Right atrium auricular region (tissue), 2 donors: ENCODE measurements around the gene RBM33. TPM values are rescaled to one million over a fixed set of nuclear protein-coding genes. Genes with fewer than 3 reads are reported as not detected.

Source experiments
- DNase-seq: peaks from one replicate; pipeline ENCODE4 v3.0.0-alpha.2; 2019; ENCODE audit warnings: low spot score
- H3K27ac ChIP-seq, 2 donors: fragments of 200-600 bp; sonication (generic); 1 replicate in 1 of 2; 2 replicates in 1 of 2; pipeline ENCODE4 v1.5.1; 2016 to 2019
- H3K27me3 ChIP-seq, 2 donors: fragments of 200-600 bp; sonication (generic); one replicate each; pipeline versions ENCODE4 v1.5.1 to v1.6.0; 2017 to 2019
- H3K36me3 ChIP-seq: fragments of 200-600 bp; sonication (generic); one replicate; pipeline ENCODE4 v1.5.1; 2016
- H3K4me1 ChIP-seq, 2 donors: fragments of 200-600 bp; sonication (generic); one replicate each; pipeline versions ENCODE4 v1.5.1 to v1.6.0; 2017 to 2019
- H3K4me3 ChIP-seq, 2 donors: fragments of 200-600 bp; sonication (generic); 1 replicate in 1 of 2; 2 replicates in 1 of 2; pipeline ENCODE4 v1.5.1; 2017 to 2019; ENCODE audit warnings: mild to moderate bottlenecking in 1 of 2, moderate library complexity in 1 of 2
- H3K9me3 ChIP-seq, 2 donors: fragments of 200-600 bp; sonication (generic); one replicate each; pipeline ENCODE4 v1.5.1; 2019
- total RNA-seq, 2 donors: library from RNA; depleted of rRNA; stranded (reverse); fragments of >200 nt; gene quantifications; one replicate each; pipeline ENCODE4 v1.1.0, GENCODE V29; 2016
- TF ChIP-seq, protein P1 (sequence below), 2 donors: fragments of 200-600 bp; sonication (generic); IDR thresholded peaks; one replicate each; pipeline ENCODE4 v1.5.1; 2019; ENCODE audit warnings: antibody characterized with exemption in 2 of 2

Gene RBM33
- total RNA-seq, 2 donors from 2014 or later, result 15.4 to 21.0 TPM

DNA sequence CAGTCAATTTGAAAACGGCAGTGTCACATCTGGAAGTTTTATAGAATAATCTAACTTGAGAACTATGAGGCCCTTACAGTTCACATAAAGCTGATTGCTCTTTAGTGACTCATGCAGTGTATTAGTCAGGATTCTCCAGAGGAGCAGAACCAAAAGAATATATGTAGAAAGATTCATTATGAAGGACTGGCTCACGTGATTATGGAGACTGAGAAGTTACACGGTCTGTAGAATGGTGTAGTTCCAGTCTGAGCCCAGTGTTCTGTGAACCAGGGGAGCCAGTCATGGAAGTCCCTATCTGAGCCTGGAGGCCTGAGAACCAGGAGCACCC lies 21.5 kb downstream of the RBM33 start:
- peaks cover 0 to 31% of the 10 kb centered on the region in 2 donors for H3K4me1 ChIP-seq
- H3K36me3 ChIP-seq, result no peaks in the 10 kb centered on the region
- TF ChIP-seq, protein P1, sequence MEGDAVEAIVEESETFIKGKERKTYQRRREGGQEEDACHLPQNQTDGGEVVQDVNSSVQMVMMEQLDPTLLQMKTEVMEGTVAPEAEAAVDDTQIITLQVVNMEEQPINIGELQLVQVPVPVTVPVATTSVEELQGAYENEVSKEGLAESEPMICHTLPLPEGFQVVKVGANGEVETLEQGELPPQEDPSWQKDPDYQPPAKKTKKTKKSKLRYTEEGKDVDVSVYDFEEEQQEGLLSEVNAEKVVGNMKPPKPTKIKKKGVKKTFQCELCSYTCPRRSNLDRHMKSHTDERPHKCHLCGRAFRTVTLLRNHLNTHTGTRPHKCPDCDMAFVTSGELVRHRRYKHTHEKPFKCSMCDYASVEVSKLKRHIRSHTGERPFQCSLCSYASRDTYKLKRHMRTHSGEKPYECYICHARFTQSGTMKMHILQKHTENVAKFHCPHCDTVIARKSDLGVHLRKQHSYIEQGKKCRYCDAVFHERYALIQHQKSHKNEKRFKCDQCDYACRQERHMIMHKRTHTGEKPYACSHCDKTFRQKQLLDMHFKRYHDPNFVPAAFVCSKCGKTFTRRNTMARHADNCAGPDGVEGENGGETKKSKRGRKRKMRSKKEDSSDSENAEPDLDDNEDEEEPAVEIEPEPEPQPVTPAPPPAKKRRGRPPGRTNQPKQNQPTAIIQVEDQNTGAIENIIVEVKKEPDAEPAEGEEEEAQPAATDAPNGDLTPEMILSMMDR (IDR thresholded peaks at IDR 0.05), result no peak
- no peak overlapping the region for H3K4me3 ChIP-seq
- H3K27me3 ChIP-seq, result no peaks in the 10 kb centered on the region
- DNase-seq, result no peak
- no peaks in the 10 kb centered on the region for H3K9me3 ChIP-seq
- no peak overlapping the region for H3K27ac ChIP-seq

DNA sequence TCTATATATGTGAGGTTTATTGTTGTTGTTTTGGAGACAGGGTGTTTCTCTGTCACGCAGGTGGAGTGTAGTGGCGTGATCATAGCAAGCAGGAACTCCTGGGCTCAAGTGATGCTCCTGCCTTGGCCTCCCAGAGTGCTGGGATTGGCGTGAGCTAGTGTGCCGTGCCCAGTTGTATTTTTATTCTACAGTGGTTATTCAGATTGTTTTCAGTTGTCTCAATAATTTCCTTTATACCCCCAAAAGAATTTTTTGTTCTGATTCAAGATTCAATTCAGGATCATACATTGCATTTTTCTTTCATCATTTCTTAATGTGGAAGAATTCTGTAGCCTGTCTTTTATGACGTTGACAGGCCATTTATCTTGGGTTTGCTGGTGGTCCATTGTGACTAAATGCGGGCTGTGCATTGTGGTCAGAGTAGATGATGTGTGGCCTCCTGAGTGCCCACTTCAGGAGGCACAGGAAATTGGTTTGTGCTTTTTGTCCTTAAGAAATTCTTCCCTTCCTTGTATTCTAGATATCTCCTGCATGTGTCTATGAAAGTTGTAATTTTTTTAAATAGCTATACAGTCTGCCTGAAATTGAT lies 22.9 kb downstream of the RBM33 start:
- Histone ChIP-seq H3K36me3 (no peaks in the 10 kb centered on the region), H3K27me3 (no peaks in the 10 kb centered on the region), H3K9me3 (no peaks in the 10 kb centered on the region), H3K4me3 (no peak overlapping the region), H3K4me1 (peaks cover 0 to 30% of the 10 kb centered on the region in 2 donors), H3K27ac (no peak overlapping the region)
- TF ChIP-seq, protein P1 (IDR thresholded peaks at IDR 0.05), result no peak
- no peak for DNase-seq

DNA sequence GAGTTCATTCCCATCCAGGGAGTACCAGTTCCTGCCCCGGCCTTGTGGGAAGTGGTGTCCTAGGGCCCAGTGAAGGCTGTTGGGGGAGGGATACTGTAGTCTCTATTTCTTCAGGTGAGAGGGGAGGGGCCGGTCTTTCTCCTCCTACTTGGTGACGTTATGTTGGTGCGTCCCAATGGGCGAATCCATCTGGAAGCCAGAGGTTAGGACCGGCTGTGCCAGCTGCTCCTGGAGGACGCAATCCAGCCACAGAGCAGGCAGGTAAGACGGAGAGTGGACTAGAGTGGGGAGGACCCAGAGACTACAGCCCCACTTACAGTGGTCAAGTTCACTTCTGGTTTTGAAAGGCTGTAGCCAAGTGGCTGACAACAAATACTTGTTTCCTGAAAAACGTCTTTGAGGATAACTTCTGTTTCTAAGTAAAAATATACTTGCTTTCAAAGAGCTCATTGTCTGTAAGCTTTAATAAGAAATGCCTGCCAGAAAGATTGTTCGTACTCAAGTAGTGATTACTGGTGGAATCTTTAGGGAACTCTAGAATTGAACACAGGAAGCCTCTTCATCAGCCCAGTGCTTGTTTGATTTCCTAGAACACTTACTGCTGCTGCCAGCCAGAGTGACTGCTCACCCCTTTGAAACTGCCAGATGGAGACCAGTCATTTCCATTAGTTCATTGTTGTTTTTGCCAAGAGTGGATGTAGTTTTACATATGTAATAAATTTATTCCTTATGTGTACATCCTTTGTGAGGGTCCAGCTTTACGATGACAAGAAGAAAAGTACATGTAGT lies 25.4 kb downstream of the RBM33 start:
- no peak overlapping the region for H3K27ac ChIP-seq
- no peak overlapping the region for H3K4me3 ChIP-seq
- no peaks in the 10 kb centered on the region for H3K36me3 ChIP-seq
- no peaks in the 10 kb centered on the region for H3K9me3 ChIP-seq
- H3K4me1 ChIP-seq, result peaks cover 0 to 25% of the 10 kb centered on the region in 2 donors
- DNase-seq, result no peak
- no peaks in the 10 kb centered on the region for H3K27me3 ChIP-seq
- TF ChIP-seq, protein P1 (IDR thresholded peaks at IDR 0.05), result no peak

DNA sequence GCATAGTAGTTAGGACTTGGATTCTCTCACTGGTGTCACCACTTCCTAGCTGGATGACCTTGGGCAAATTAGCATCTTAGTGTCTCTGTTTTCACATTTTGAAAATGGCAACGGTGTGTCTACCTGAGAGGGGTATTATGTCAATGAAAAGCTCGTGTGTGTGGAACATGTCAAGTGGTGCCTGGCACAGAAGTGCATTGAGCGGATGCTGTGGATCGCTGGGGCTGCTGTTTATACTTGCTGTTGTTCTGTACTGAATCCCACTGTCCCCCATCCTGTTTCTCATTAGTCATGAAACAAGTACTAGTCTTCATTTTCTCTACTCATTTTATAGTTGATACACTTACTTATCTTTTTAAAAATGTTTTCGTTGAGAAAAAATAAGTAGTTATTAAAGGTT lies 26.1 kb downstream of the RBM33 start:
- Histone ChIP-seq H3K27ac (no peak overlapping the region), H3K4me1 (peaks cover 0 to 25% of the 10 kb centered on the region in 2 donors), H3K4me3 (no peak overlapping the region)

DNA sequence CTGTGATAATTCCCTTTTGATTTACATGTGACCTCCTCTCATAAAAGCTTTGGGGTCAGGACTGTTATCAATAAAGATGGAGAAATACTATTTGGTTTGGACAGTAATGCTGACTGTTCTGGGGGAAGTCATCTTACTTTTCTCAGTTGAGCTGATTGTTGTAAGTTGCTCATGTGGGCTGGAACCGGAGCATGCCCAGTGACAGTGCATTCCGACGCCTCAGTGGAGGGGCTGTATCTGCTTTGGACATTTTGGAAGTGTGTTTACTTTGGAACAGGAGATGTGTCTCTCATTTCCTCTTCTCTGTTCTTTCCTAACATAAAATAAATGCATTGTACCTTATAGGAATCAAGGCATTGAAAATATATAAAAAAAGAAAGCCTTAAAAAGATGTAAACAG lies 30.1 kb downstream of the RBM33 start:
- TF ChIP-seq, protein P1 (IDR thresholded peaks at IDR 0.05), result no peak
- peaks cover 9% of the 10 kb centered on the region for H3K36me3 ChIP-seq
- no peaks in the 10 kb centered on the region for H3K9me3 ChIP-seq
- H3K4me3 ChIP-seq, result no peak overlapping the region
- H3K27ac ChIP-seq, result no peak overlapping the region
- peaks cover 0 to 38% of the 10 kb centered on the region in 2 donors for H3K4me1 ChIP-seq
- DNase-seq, result no peak
- no peaks in the 10 kb centered on the region for H3K27me3 ChIP-seq

More for the DNA sequence above, 26.1 kb downstream of the RBM33 start:
- Histone ChIP-seq H3K27me3 (no peaks in the 10 kb centered on the region), H3K9me3 (no peaks in the 10 kb centered on the region), H3K36me3 (no peaks in the 10 kb centered on the region)
- DNase-seq, result no peak
- TF ChIP-seq, protein P1 (IDR thresholded peaks at IDR 0.05), result no peak
